ENCODE measurements around the gene PPARA.

Gene PPARA

DNA sequence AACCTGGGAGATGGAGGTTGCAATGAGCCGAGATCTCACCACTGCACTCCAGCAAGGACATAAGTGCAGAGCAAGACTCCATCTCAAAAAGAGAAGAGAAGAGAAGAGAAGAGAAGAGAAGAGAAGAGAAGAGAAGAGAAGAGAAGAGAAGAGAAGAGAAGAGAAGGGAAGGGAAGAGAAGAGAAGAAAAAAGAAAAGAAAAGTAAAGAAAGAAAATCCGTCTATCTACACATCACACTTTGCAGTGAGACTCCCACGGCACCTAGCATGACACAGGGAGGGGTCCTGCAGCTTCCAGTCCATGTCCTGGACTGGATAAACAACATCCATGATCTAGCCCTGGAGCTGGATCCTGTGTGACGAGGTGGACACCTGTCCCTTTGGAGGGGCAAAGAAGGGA lies 4.0 kb upstream of the PPARA start:
- no peak for DNase-seq

- DNase-seq: no peak
Measured at GRCh38 chr22:46147061-46147460, 3.3 kb upstream of the PPARA start.

DNA sequence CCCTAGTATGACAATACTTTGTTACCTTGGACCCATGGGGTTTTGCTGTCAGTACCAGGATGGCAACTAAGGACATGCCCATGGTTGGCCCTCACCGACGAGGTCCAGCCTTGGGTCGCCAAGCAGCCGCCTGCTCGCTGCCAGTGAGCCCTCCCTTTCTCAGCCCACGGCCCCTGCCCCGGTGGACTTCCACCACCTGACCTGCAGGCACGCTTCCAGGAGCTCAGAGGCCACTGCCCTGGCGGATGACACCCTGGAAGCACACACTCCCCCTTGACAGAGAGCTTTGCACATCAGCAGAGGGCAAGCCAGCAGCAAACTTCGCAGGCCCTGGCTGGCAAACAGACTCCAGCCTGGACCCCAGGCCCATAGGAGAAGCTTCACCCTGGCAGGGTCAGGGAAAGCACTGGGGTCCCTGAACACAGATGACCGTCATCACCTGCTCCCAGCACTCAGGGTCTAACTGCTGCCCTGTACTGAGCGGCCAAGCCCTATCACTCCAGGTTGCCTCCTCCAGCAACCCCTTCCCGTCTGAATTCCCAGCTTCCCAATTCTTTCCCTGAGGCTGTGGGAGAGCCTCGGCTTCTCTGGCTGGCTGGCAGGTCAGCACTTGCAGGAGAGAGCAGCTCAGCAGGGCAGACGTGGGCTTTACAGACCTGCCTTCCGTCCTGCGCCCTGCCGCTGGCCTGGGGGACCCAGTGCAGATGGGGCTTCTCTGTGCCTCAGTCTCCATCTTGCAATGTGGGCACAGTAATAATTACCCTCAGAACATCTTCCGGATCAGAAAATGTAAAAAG lies 2.7 kb upstream of the PPARA start:
- no peak for DNase-seq

- no peak for DNase-seq
Measured at GRCh38 chr22:46148336-46148735, 2.0 kb upstream of the PPARA start.

- no peak for DNase-seq
Measured at GRCh38 chr22:46148816-46149511, 1.4 kb upstream of the PPARA start.

- peak; percentile 16 for DNase-seq
Measured at GRCh38 chr22:46149512-46150033, 753 bp upstream of the PPARA start.

- DNase-seq: peak; percentile 38
Measured at GRCh38 chr22:46150655-46151477, 540 bp downstream of the PPARA start.

GRCh38 chr22:46153930-46154329 lies 3.6 kb downstream of the PPARA start:
- no peak for DNase-seq

- DNase-seq: no peak
Measured at GRCh38 chr22:46156031-46156430, 5.7 kb downstream of the PPARA start.

GRCh38 chr22:46158283-46158682 lies 8.0 kb downstream of the PPARA start:
- DNase-seq: no peak

GRCh38 chr22:46159212-46159611 lies 8.9 kb downstream of the PPARA start:
- no peak for DNase-seq

GRCh38 chr22:46159777-46160176 lies 9.5 kb downstream of the PPARA start:
- DNase-seq: no peak

GRCh38 chr22:46162285-46162684 lies 12.0 kb downstream of the PPARA start:
- DNase-seq: no peak

DNA sequence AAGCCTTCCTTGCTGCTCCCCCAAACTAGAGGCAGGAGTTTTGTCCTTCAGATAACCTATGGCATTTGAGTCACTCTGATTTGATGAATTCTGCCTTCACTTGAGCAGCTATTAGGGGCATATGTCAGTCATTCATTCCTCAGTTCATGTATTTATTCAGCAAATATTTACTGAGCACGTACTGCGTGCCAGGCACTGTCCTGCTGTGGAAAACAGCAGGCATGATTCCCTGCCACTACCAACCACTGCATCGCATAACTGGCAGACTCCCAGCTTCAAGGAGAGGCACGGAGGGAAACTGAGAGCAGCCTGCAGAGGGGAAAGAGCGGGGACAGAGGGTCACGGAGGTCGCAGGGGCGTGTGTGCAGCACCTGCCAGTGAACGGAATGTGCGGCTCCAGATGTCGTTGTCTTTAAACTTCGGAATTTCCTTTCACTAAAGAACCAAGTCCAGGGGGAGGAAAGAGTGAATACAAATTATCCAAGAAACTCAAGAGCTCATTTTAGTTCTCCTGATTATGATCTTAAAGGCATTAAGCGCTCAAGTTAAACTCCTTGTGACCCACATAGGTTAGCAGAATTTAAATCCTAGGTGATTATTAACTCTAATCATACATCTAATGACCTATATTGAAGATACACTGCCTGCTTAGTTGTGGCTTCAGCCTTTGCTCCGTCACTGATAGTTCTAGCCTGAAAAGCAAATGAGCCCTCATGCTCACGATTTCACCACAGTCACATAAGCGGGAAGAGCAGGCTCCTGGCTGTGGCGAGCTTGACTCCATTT lies 12.6 kb downstream of the PPARA start:
- DNase-seq: no peak

DNA sequence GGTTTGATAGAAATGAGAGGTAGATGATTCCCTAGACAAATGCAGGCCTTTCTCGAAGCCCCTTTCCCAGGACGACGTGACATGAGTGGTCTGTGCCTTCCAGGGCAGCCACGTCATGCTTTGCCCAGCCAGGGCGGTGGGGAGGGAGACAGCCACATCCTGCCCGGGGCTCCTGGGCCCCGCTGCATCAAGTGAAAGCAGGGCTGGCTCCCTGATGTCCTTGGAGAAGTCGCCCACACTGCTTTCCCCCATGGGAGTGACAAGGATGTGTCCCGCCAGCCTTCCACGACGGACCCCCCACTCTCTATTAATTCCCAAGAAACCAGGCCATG lies 13.2 kb downstream of the PPARA start:
- no peak for DNase-seq

DNA sequence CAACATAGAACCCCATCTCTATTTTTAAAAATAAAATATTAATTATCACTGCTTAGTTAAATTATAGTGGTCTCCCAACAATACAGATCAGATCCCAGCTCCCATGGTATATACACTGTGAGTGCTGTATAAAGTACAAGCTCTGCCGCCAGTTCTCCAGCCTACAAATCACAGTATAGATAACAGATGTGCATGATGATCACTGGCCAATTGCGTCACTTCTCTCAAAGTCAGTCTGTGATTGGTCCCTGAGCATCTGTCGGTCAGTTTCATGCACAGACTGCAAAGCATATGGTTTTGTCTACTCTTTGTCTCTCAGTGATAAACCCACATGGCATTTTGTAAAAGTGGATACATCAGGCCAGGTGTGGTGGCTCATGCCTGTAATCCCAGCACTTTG lies 15.7 kb downstream of the PPARA start:
- no peak for DNase-seq

DNA sequence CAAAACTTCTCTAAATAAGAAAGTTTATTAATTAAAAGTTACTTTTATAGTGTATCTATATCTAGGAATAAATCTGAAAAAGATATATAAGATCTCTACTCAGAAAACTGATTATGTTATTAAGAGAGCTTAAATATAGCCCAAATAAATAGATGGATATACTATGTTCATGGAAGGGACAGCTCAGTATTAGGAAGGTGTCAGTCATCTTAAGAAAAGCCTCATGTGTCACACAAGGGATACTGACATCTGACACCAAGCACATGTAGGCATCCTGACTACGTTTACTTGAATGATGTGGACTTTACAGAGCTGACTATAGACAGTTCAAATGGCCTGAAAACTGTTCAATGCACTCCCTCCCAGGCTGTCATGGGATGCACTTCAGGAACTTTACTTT lies 19.3 kb downstream of the PPARA start:
- DNase-seq: no peak

DNA sequence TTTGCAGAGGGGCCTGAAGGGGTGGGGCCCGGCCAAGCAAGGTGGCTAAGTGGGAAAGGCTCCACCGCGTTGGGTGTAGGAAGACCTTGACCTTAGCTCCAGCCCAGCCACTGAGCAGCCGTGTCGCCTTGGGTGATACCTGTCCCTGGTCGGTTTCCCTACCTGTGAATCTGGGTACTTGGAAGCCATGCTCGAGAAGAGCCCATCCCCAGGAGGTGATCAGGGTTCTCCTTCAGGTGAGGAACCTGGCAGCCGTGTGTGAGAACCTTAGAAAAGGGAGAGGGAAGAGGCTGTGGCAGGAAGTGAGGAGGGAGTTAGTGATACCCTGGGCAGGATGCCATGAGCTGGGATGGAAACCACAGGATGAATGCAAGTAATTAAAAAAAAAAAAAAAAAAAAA lies 21.6 kb downstream of the PPARA start:
- no peak for DNase-seq

DNA sequence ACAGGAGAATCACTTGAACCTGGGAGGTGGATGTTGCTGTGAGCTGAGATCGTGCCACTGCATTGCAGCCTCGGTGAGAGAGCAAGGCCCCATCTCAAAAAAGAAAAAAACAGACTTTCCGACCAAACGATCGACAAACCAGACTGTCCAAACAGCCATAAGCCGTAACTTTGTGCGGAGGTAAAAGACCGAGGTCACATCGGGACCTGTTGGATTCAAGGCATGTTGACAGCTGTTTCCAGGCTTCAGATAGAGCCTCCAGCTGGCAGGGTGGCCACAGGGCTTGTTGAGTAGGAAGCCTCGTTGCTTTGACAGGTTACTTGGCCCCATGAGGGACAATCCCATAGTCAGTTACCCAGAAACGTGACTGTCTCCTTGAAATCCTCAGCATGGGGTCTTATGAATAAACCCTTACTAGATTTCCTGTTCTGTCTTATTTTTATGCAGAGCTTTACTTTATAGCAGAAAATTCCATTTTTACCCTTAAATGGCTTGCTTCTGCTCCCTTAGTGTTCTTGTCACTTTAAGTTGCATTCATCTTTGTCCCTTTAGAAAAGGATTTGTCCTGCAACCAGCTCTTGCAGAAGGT lies 22.3 kb downstream of the PPARA start:
- DNase-seq: no peak

- DNase-seq: no peak
Measured at GRCh38 chr22:46173152-46173551, 22.8 kb downstream of the PPARA start.

DNA sequence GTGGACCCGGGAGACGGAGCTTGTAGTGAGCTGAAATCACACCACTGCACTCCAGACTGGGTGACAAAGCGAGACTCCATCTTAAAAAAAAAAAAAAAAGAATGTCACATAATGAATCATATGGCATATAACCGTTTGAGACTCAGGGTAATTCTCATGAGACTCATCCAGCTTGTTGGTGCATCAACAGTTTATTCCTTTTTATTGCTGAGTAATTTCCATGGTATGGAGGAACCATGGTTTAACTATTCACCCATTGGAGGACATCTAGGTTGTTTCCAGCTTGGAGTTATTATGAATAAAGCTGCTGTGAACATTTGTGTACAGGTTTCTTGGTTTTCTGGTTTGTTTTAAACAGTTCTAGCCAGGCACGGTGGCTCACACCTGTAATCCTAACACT lies 25.3 kb downstream of the PPARA start:
- no peak for DNase-seq

- DNase-seq: no peak
Measured at GRCh38 chr22:46176508-46177003, 26.2 kb downstream of the PPARA start.

All from activated CD4-positive, alpha-beta T cell treated with anti-CD3 and anti-CD28 coated beads, Interleukin-2, amount 50 U/mL, for 16 hours (primary cell).